ENCODE measurements around the gene CORO2B. TPM values are rescaled to one million over a fixed set of nuclear protein-coding genes. Genes with fewer than 3 reads are reported as not detected.

CORO2B gene
- total RNA-seq, 1 donor from 2014 or later, result 3.2 TPM

DNA sequence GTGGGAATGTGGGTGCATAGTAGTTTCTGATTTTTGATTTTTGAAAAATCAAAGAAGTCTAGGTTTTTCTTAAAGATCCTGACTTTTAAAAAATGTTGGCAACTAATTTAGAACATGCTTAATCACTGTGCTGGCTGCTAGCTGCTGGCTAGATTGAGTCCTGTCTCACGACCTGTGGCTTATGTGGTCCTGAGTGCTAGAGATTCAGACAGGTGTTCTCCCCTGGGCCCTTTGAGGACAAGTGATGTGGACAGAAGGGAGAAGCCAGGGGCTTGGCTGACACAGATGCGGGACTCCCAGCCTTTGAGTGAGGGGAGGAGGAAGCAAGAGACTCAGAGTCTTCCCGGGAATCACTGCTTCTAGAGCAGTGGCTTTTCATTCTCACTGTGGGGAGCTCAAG lies 47.5 kb downstream of the CORO2B start:
- peak; percentile 73 for DNase-seq (ENCODE audit: low read depth)

DNA sequence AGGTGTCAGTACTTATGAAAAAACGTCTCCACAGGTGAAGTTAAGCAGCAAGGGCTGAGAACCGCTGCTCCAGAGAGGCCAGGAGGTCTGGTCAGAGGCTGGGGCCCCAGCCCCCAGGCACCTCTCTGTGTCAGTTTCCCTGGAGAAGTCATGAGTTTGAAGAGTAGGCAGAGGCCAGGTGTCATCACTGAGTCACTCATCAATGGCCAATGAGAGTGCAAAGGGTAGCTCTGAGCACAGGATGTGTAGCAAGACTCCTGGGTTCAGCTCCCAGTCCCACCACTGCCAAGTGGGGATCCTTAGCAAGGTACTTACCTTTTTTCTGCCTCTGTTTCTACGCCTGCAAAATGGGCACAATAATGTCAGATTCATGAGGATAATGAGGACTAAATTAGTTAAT lies 47.9 kb downstream of the CORO2B start:
- no peak for DNase-seq (ENCODE audit: low read depth)

DNA sequence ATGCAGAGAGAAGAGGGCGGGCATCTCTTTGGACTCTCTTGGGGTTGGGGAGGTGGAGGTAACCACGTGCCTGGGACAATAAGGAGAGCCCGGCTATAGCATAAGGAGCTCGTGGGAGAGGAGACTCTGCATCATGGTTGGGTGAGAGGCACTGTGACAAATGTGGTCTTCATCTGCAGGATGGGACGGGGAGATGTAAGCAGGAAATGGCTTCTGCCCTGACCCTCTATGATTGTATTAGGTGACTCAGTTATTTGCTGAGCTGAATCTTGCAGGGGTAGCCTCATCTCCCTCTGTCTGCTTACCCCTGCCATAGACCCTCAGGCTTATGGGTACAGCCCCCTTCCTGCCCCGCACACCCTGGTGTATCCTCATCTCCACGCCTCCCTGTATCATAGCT lies 48.7 kb downstream of the CORO2B start:
- no peak for DNase-seq (ENCODE audit: low read depth)

DNA sequence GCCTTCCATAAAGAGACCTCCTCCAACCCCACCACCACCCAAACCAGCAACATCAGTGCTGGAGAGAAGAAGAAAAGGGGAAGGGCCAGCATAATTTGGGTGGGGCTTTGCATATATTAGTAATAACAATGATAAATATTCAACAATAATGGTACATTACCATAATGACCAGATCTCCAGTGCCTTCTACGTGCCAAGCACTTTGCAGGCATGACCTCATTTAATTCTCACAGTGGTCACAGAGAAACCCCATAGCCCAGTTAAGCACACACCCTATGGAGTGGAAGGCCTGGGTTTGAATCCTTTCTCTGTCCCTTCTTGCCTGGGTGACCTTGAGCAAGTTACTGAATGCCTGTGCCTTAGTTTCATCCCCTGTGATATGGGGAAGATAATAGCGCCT lies 49.2 kb downstream of the CORO2B start:
- no peak for DNase-seq (ENCODE audit: low read depth)

DNA sequence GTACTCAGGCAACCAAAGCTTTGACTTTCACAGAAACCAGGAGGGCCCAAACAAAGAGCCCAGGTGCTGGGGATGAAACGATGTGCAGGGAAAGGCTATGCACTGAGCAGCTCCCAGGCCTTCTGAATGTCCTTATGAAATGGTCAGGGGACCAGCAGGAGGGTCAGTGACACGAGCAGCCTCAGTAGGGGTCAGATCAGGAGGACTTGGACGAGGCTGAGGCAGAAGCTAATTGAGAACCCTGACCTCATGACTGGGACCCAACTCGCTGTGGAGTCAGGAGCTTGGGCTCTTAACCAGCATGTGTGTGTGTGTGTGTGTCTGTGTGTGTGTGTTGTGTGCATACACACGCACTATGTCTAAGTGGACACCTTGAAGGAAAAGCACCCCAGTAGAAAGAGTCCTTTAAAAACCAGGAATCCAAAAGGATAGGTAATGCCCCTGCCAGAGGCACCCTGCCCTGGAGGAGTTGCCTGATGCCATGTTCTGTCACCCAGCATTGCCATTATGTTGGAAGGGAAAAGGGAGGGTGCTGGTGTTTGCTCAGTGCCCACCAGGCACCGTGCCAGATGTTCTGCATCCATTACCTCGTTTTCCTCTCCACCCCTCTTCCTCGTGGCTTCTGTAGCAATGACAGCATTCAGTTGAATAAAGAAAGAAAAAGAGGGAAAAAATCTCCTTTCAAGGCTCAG lies 50.9 kb downstream of the CORO2B start:
- DNase-seq (ENCODE audit: low read depth), result no peak

DNA sequence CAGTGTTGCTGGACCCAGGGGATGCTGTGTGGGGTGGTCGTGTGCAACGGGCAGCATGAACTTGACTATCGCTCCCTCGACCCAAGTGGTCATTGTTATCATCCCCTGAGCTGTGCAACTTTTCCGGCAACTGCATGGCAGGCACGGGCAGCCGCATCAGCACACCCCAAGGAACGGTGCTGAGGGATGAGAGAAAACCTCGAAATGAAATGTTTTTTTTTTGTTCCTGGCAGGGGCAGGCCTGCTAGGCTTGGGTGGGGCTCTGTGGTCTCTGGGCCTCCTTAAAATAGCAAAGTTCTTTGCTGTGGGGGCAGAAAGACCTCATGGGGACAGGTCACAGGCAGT lies 51.4 kb downstream of the CORO2B start:
- peak; percentile 41 for DNase-seq (ENCODE audit: low read depth)

DNA sequence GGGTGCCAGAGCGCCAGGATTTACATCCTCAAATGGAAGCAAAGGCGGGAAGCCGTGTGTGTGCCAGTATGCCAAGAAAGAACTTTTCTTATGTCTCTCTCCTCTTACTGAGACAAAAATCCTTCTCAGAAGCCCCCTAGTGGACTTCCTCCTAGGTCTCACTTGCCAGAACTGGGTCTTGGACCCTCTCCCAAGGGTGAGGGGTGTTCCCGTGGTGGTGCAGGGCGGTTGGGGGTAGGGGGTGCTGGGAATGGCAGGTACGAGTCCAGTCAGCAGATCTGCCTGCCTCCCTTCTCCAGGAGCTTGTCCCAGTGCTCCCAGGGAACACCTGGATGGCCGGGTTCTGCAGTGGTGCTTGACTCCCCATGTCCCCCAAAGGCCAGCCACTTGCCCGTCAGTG lies 52.0 kb downstream of the CORO2B start:
- DNase-seq (ENCODE audit: low read depth), result no peak

DNA sequence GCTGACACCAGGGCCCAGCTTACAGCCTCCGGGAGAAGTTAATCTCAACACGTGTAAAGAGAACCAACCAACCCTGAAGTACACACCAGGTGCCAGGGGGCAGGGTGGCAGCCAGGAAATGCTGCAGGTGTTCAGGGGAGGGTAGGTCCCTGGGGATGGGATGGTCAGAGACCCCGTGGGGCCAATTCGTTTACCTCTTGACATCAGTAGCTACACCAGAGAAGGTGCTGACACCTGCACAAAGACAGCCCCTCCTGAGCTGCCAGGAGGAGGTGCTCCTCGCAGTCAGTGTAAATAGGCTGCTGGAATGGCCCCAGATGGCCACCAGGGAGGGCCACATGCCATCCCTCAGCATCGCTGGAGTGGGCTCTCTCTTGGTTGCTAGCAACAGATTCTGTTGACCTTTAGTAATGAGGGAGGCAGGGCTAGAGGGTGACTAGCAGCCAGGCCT lies 52.8 kb downstream of the CORO2B start:
- no peak for DNase-seq (ENCODE audit: low read depth)

DNA sequence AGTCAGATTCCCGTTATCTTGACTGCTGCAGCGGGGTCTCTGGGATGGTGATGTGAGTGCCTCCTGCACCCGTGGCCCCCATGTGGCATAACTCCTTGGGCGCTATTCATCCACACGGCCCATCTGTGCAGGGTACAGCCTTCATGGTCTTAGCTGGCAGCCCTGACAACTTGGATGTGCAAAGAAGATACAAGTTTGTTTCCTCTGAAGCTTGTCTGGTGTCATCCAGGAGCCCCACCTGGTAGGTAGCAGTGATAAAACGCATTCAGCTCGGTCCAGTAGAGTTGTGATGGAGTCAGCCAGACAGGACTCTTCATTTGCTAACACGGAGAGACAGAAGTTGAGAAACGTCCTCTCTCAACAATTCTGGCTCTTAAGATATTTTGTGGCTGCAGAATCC lies 53.3 kb downstream of the CORO2B start:
- DNase-seq (ENCODE audit: low read depth), result no peak

DNA sequence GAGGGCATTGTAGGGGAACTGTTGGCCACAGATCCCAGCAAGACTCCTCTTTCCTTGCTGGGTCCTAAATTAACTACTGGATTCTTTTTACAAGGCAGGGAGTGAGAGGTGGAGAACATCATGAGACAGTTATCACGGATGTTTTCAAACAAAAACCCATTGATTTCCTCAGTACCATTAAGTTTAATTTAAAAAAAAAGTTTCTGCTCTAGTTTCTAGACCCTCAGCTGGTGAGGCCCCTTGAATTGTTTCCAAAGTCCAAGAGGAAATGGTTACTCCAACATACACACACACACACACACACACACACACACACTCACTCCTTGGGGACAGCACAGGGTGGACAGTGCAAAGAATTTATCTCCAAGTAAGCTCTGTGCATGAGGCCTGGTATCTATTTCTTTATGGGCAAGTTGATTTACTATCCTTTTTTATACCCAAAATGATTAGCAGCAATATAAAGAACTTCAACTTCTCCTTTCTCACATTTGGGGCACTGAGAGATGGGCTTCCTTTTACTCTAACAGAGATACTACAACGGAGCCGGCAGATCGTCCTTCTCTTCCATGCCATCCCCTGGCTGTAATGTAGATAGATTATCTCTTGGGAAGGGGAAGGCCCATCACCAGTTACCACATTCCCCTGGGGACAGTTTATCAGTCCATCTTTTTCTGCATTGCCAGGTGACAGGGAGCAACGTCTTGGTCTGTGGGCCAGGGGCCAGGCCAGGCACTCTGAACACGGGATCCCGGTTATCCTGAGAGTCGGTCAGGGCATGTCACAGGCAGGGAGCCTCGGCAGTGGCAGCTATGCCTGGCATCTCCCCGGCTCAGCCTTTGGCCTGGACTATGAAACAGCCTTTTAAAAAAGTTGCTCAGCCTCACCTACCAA lies 54.7 kb downstream of the CORO2B start:
- no peak for DNase-seq (ENCODE audit: low read depth)

DNA sequence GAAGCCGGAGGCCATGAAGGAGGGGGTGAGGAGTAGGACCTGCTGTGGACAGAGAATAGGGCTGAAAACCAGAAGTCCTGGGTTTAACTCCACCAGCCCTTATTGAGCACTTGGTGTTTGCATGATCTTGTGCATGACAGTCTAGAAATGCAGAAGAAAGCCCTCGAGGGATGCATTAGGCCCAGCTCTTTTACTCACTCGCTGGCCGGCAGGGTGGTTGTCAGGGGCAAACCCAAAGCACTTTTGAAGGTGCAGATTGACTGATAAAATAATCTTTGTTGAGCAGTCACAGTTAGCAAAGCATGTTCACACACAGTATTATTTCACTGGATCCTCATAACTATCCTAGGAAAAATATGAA lies 55.3 kb downstream of the CORO2B start:
- DNase-seq (ENCODE audit: low read depth), result no peak

DNA sequence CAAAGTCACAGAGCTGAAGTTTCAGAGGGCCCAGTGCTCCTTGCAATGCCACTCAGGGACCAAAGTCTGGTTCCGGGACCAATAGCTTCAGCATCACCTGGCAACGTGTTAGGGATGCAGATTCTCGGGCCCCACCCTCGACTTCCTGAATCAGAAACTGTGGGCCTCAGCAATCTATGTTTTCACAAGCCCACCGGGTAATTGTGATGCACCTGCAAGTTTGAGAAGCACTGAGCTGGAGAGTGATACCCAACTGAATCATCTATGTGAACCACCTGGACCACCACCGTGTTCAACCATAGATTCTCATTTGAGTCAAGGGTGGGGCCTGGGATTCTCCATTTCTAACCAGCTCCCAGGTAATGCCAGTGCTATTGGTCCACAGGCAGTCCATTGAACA lies 55.7 kb downstream of the CORO2B start:
- no peak for DNase-seq (ENCODE audit: low read depth)

DNA sequence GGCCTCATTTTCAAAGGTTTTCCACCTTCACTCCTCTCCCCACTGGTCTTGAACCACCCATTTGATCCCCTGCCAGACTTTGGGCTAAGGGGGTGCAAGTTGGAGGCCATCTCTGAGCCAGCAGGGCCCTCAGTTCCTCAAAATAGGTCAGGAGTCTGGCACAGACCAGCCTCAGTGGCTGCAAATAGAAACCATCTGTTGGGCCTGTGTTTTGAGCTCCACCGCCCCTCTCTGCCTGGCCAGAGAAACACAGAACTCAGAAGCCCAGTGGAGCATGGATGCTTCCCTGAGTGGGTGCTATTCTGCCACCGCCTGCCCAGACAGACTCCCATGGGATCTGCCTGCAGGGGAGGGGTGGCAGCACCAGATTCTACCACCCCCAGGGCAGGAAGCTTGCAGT lies 56.3 kb downstream of the CORO2B start:
- peak; percentile 77 for DNase-seq (ENCODE audit: low read depth)

DNA sequence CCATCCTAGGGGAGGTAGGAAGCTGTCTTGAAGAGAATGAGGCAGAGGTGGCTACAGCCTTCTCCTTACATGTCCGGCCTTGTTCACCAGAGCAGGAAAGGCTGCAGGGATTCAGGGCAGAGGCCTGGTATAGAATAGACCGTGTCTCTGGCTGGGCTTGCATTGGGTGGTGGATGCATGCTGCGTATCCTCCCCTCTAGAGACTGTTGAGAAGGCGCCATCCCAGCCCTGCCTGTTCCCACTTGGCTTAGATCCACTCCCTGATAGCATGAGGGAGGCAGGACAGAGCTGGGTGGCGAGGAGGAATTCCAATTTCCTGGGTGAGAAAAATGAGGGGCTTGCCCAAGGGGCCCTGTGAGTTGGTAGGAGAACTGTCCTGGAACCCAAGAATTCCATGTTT lies 57.5 kb downstream of the CORO2B start:
- no peak for DNase-seq (ENCODE audit: low read depth)

DNA sequence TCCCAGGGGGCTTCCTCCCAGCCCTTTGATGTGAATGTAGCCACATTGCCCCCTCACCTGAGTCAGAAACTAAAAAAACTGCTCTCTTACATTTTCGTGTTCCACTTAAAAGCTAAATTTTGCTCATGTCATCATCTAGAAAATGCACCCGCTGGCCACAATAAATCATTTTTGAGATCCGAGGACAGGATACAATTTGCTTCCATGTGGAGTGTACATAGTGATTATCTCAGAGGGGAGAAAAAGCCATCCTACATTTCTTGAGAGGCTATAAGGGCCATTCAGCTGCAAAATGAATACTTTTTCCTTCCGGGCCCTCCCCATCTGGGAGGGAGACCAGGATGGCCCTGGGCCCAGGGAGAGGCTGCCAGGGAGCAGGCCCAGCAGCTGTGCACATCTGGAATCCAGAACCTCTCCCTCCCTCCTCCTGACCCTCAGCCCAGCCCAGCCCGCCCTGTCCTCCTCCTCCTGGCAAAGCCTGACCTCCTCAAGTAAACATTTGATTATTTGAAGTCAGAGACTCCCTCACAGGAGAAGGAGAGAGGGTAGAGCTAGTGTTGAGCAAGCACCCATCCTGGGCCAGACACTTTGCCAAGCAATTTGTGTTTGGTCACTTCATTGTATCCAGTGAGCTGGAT lies 59.1 kb downstream of the CORO2B start:
- no peak for DNase-seq (ENCODE audit: low read depth)

DNA sequence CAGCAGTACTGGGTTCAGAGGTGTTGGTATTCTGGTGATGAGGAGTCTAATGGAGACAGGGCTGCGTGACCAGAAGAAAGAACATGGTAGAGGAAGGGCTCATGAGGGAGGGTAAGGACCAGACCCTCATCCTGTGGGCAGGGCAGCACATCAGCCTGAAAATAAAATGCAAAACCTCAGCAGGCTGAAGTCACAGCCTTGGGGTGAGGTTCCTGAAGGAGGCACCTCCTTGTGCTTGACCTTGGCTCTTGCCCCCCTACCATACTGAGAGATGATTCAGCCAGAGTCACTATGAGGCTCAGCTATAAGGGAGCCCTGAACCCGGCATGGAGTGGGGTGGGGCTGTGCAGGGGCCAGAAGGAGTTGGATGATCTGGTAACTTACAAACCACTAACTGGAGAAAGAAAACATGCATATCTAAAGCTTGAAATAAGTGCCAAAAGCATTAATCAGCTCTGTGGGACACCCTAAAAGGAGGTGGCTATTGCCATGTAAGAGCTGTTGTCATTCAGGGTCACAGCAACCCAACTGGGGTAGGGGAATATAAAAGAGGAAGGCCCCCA lies 60.2 kb downstream of the CORO2B start:
- DNase-seq (ENCODE audit: low read depth), result no peak

DNA sequence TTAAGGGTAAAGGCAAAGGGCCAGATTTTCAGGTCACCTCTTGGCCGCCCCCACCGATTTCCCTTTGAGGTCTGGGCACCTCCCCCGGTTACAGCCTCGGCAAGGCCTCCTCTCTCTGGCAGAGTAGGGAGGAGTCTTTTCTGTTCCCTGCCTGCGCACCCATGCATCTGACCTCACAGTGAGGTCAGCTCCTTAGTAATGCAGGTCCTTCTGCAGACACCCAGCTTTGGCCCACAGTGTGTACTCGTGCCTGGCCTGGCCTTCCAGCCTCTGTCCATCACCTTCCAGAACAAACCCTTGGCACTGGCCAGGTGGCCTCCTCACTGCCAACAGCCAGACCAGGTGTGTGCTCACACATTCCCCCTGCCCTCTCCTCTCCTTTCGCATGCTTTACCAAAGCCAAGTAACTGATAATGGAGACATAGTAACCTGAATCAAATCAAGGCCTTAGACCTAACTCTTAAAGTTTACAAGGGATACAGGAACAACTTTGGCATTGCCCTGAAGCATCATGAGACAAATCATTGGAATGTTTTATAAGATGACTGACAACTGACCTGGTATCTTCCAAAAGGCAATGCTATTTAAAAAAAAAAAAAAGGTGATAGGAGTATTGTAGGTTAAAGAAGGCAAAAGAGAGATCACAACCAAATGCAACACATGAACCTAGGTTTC lies 61.3 kb downstream of the CORO2B start:
- DNase-seq (ENCODE audit: low read depth), result no peak

DNA sequence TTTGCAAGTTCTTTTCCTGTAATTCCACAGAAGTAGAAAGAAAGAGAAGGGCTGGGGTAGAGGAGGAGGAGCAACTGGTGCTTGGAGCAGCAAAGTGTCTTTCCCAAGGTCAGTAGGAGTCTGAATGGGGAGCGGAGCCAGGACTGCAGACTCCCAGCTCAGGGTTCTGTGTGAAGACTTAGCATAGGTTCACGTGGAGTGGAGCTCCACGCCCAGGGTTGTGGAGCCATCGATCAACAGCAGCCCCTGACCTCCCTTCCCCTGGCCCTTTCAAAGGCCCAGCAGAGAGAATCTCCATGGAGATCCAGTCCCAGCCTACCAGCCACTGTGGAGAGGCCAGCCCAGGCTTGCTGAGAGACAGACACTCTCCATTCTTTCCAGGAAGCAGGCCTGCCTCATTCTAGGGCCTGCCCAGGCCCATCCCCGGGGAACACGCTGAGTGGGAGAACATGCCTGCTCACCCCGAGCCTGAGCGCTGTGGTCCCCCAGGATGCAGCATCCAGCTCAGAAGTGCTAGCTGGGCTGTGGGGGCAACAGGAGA lies 62.1 kb downstream of the CORO2B start:
- no peak for DNase-seq (ENCODE audit: low read depth)

DNA sequence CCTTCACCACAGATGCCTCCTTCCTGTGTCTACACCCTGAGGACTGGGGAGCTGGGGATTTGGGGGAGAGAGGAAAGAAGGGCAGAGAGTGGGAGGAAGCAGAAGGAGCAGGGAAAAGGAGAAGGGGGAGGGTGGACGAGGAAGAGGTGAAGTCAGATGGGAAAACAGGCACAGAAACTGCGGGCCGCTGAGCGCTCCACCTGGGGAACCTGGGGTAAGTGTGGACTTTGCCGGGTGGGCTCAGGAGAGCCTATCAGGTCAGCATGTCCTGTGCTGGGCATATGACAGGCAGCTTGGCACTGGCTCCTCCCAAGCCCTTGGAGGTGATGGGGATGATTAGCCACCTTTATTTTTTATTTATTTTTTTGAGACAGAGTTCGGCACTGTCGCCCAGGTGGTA lies 62.6 kb downstream of the CORO2B start:
- no peak for DNase-seq (ENCODE audit: low read depth)

DNA sequence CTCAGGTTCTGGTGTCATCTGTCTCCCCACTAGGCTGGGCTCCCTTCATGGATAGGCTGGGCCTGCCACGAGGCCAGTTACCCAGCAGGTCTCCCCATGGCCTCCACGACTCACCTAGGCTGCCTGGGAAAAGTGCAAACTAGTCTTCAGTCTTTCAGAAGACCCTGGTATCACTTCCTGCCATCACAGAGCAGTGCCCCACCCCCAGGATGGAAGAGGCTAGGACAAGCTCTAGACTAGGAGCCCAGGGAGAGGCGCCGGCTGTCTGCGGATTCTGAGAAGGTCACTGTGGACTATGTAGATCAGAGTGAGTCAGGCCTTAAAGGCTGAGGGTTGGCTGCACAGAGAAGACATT lies 63.7 kb downstream of the CORO2B start:
- no peak for DNase-seq (ENCODE audit: low read depth)

DNA sequence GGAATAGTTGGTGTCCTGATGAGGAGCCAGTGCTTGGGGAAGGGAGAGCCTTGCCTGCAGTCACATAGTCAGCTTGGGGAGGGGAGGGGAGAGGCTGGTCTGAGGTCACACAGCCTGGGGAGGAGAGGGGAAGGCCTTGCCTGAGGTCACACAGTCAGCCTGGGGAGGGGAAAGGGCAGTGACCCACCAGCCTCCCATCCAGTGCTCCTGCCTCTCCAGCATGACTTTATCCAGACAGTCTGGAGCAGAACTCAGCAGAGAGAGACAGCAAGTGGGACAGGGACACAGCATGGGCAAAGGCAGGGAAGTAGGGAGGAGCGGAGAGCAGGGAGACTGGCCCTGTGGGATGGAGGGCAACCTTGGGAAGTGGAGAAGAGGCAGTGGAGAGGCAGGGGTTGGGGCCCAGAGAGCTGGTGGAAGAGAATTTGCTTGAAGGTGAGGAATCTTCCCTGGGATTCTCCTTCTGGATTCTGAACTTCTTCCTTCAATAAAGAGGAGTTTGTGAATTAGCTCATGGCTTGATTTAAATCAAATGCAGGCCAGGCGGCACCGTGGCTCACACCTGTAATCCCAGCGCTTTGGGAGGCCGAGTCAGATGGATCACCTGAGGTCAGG lies 64.5 kb downstream of the CORO2B start:
- no peak for DNase-seq (ENCODE audit: low read depth)
